Astrocyte of the spinal cord (primary cell): Measurements from ENCODE around the gene CACNA1H.

Source experiments
- DNase-seq: peaks from one replicate; pipeline ENCODE4 v3.0.0; 2011; ENCODE audit warnings: low read depth, low spot score
- H3K4me3 ChIP-seq: 2 replicates; pipeline ENCODE4 v1.5.1; 2011; ENCODE audit warnings: low read depth, mild to moderate bottlenecking, low read length, moderate library complexity
- in situ Hi-C: cut with HindIII; loops from 2 replicates; pipeline ENCODE4 v1.10.0; 2017; ENCODE audit warnings: low sequenced_read_pairs
- TF ChIP-seq, protein P1 (sequence below): IDR thresholded peaks from 2 replicates; pipeline ENCODE4 v1.5.1; 2012; ENCODE audit warnings: low read depth, mild to moderate bottlenecking, low read length, inconsistent platforms

The CACNA1H gene

DNA sequence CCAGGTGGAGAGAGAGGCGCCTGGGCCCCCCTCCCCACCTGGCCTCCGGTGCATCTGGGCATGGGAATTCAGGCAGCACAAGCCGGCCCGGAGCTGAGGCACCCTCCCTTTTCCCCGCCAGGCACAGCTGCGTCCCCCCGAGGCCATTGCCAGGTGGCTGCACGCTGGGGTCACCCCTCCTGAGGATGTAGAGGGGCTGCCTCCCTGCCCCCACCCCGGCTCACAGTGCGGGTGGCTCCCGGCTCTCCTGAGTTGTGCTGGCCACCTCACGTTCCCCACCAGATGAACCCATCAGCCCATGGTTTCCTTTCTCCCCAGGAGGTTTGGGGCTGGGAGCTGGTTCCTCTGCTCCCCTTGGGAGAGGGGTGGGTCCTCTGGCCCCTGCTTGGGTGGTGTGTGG lies 12.6 kb downstream of the CACNA1H start:
- no peak overlapping the region for H3K4me3 ChIP-seq
- in situ Hi-C loops = no loop called here
- DNase-seq = no peak
- TF ChIP-seq, protein P1, sequence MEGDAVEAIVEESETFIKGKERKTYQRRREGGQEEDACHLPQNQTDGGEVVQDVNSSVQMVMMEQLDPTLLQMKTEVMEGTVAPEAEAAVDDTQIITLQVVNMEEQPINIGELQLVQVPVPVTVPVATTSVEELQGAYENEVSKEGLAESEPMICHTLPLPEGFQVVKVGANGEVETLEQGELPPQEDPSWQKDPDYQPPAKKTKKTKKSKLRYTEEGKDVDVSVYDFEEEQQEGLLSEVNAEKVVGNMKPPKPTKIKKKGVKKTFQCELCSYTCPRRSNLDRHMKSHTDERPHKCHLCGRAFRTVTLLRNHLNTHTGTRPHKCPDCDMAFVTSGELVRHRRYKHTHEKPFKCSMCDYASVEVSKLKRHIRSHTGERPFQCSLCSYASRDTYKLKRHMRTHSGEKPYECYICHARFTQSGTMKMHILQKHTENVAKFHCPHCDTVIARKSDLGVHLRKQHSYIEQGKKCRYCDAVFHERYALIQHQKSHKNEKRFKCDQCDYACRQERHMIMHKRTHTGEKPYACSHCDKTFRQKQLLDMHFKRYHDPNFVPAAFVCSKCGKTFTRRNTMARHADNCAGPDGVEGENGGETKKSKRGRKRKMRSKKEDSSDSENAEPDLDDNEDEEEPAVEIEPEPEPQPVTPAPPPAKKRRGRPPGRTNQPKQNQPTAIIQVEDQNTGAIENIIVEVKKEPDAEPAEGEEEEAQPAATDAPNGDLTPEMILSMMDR = no peak

DNA sequence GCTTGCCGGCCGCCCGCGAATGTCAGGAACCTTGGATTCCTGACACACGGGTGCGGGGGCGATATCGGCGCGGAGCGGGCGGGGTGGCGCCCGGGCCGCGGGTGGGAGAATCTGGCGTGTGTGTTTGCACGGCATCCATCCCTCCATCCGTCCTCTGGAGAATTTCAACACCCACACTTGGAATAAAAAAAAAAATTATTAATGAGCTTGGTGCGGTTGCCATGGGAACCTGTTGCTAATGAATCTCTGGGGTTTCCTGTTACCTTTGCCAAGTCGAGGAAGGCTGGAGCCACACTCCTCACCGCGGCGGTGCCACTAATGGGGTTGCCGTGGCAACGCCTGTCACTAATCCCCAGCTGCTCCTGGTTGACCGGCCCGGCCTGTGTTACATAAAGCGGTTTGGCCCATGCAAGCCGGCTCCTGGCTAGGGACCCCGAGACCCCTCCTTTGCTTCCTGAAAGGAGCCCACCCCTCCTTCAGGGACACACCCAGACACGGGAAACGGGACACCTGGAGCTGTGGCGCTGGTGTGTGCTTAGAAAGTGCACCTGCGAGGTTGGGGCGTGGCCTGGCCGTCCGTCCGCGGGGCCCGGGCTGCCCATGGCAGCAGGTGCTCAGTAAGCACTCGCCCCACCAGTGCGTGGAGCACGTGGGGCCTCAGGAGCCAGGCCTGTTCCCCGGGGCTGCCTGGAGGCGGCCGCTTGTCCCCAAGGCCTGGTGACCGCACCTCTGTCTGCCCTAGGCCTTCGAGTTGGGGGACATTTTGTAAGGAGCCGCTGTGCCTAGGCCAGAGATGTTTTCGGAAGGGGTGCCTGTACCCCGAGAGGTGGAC lies 14.6 kb downstream of the CACNA1H start:
- H3K4me3 ChIP-seq = no peak overlapping the region
- DNase-seq = no peak
- TF ChIP-seq, protein P1 = no peak
- in situ Hi-C loops = no loop called here

DNA sequence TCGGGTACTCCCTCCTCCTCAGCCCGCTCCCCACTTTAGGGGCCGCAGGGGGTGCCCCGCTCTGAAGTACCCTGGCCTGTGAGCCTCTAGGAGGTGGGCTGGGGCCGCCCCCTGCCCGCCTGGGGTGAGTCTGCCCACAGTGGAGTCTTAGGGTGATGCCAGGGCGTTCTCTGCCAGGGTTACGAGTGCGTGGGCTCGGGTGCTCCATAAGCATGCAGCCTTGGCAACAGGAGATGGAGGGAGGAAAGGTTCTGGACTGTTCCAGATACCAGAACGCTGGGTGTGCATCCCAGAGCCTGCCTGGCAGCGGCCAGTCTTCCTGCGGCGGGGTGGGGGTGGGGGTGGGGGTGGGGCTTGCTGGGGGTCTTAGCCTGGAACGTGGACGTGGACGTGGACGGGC lies 15.9 kb downstream of the CACNA1H start:
- TF ChIP-seq, protein P1 = no peak
- no peak overlapping the region for H3K4me3 ChIP-seq
- in situ Hi-C loops = no loop called here
- no peak for DNase-seq

DNA sequence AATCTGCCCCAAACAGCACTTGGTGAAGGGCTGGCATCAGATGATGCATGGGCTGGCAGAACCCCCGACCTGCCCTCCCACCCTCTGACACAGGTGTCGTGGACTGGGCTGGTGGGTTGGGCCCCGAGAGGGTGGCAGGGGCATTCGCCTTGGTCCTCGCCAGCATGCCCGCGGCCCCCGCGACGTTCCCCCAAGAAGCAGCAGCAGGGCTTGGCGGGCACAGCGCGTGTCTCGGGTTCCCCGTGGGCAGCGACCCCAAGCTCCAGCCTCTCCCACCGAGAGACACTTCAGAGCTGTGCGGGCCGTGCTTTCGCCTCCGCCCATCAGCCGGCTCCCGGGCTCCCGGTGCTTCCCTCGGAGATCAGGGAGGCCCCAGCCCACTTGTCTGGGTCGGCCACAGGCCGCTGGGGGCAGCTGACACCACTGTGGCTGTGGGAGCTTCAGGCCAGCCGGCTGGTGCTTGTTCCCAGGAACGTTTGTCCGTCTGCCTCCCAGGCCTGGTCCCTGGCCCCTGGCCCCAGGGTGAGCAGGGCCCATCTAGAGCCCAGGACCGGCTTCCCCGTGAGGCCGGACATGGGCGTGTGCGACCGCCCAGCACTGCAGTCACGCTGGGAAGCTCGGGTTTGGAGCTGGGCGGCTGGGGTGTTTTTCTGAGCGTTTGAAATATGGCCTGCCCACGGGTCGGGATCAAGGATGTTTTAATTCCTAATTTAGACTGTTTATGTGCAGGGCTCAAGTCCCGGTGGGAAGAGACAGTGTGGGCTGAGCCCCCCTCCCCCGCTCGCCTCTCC lies 16.6 kb downstream of the CACNA1H start:
- in situ Hi-C loops = no loop called here
- no peak for DNase-seq
- TF ChIP-seq, protein P1 = no peak
- no peak overlapping the region for H3K4me3 ChIP-seq

DNA sequence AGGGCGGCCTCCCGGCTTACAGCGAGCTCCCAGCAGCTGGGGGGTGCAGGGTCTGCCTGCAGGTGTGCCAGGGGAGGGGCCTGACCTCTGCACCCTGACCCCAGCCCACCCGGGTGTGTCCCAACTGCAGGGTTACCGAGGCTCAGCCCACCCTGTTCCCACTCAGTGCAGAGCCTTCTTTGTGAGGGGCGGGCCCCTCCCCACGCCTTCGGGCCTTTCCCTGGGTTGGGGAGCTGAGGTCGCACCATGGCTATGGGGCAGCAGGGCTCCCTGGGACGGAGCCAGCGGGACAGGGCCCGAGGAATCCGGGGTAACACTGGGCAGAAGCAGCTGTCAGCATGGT lies 17.1 kb downstream of the CACNA1H start:
- in situ Hi-C loops = no loop called here
- H3K4me3 ChIP-seq = no peak overlapping the region
- DNase-seq = no peak
- TF ChIP-seq, protein P1 = no peak

DNA sequence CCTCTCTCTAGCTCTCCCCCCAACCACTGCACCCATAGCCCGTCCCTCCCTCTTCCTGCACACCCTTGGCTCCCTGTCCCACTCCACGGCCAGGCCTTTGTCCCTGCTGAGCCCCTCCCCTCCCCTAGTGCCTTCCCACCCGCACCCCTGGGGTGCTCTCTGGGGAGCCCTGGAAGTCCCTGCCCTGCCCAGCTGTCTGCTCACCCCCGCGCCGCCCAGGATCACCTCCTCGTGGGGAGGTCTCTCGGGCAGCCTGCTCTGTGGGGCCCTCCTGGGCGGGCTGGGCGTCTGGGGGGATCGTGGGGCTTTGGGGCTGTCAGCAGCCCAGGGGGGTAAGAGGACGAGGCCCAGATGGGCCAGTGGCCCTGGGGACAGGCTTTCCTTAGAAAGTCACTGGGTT lies 18.1 kb downstream of the CACNA1H start:
- in situ Hi-C loops = no loop called here
- TF ChIP-seq, protein P1 = no peak
- DNase-seq = no peak
- no peak overlapping the region for H3K4me3 ChIP-seq
